Measurements from ENCODE around the gene TMED7. TPM values are rescaled to one million over a fixed set of nuclear protein-coding genes. Genes with fewer than 3 reads are reported as not detected.

Gene TMED7
- total and polyA plus RNA-seq, 2 of the 13 experiments (the other 11 are each of a cell fraction or from before 2014, with no cell fraction given), result 58.0 to 113 TPM

- intact Hi-C loops (cut with micrococcal nuclease; ENCODE audit: unreplicated experiment), result no loop called here
- TF ChIP-seq HES4 (CRISPR knock-in tag; IDR thresholded peaks at IDR 0.05; ENCODE audit: borderline replicate concordance) (no peak), CCDC6 (CRISPR knock-in tag; IDR thresholded peaks at IDR 0.05) (no peak), ZSCAN31 (CRISPR knock-in tag; IDR thresholded peaks at IDR 0.05; ENCODE audit: low read depth) (no peak), THAP7 (CRISPR knock-in tag; IDR thresholded peaks at IDR 0.05) (no peak), MYPOP (CRISPR knock-in tag; IDR thresholded peaks at IDR 0.05) (no peak), NKX3-1 (CRISPR knock-in tag; IDR thresholded peaks at IDR 0.05) (no peak), ZNF367 (CRISPR knock-in tag; IDR thresholded peaks at IDR 0.05; ENCODE audit: borderline replicate concordance) (no peak), ZNF451 (CRISPR knock-in tag; IDR thresholded peaks at IDR 0.05) (no peak), ZNF318 (CRISPR knock-in tag; IDR thresholded peaks at IDR 0.05) (no peak), ZNF33A (CRISPR knock-in tag; IDR thresholded peaks at IDR 0.05; ENCODE audit: borderline replicate concordance) (no peak)
- TF ChIP-seq, protein P1, sequence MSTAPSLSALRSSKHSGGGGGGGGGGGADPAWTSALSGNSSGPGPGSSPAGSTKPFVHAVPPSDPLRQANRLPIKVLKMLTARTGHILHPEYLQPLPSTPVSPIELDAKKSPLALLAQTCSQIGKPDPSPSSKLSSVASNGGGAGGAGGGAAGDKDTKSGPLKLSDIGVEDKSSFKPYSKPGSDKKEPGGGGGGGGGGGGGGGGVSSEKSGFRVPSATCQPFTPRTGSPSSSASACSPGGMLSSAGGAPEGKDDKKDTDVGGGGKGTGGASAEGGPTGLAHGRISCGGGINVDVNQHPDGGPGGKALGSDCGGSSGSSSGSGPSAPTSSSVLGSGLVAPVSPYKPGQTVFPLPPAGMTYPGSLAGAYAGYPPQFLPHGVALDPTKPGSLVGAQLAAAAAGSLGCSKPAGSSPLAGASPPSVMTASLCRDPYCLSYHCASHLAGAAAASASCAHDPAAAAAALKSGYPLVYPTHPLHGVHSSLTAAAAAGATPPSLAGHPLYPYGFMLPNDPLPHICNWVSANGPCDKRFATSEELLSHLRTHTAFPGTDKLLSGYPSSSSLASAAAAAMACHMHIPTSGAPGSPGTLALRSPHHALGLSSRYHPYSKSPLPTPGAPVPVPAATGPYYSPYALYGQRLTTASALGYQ (CRISPR knock-in tag; IDR thresholded peaks at IDR 0.05), result no peak
- TF ChIP-seq, protein P2, sequence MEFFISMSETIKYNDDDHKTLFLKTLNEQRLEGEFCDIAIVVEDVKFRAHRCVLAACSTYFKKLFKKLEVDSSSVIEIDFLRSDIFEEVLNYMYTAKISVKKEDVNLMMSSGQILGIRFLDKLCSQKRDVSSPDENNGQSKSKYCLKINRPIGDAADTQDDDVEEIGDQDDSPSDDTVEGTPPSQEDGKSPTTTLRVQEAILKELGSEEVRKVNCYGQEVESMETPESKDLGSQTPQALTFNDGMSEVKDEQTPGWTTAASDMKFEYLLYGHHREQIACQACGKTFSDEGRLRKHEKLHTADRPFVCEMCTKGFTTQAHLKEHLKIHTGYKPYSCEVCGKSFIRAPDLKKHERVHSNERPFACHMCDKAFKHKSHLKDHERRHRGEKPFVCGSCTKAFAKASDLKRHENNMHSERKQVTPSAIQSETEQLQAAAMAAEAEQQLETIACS (CRISPR knock-in tag; IDR thresholded peaks at IDR 0.05), result no peak
Measured at GRCh38 chr5:115607935-115608334, 17.9 kb downstream of the TMED7 start.

More at GRCh38 chr5:115607935-115608334, 17.9 kb downstream of the TMED7 start:
- in situ Hi-C loops (cut with HindIII; ENCODE audit: extremely low pct_ligation_motif_present, low pct_unique_long_range_greater_than_20kb), result no loop called here
- Histone ChIP-seq H3K79me2 (ENCODE audit: insufficient read depth, low read length) (no peaks in the 10 kb centered on the region), H3K36me3 (replicated peaks in 1 of 2; ENCODE audit: control insufficient read depth in 1 of 2, insufficient read depth in 2 of 2, low read length in 2 of 2) (0 out of 5 replicates have a peak, but pooled peaks cover 0 to 1% of the 10 kb centered on the region in 2 experiments), H3K4me2 (ENCODE audit: low read depth, low read length) (no peak overlapping the region), H3K4me3 (replicated peaks in 1 of 3; ENCODE audit: insufficient read depth in 1 of 3, low read depth in 2 of 3, low read length in 3 of 3) (no peak overlapping the region), H3K9me3 (ENCODE audit: low read length) (no peaks in the 10 kb centered on the region), H4K20me1 (ENCODE audit: insufficient read depth, low read length) (no peaks in the 10 kb centered on the region), H3K9ac (ENCODE audit: insufficient read depth, low read depth, low read length) (no peak overlapping the region), H3K4me1 (ENCODE audit: insufficient read depth, low read length) (no peaks in the 10 kb centered on the region), H2AFZ (ENCODE audit: low read length) (no peak overlapping the region), H3K27me3 (ENCODE audit: control insufficient read depth in 1 of 2, insufficient read depth in 2 of 2, low read length in 2 of 2) (no peaks in the 10 kb centered on the region), H3K27ac (ENCODE audit: extremely low read length, insufficient read depth, low read length) (no peak overlapping the region)
- FAIRE-seq (no peak), DNase-seq (ENCODE audit: low spot score) (no peak), ATAC-seq (no peak)
- ChIA-PET CTCF (ENCODE audit: low intra/inter-chr PET ratio, low total read pairs) (no interaction called here), POLR2A (no interaction called here)
- no TSS peak for BruUV-seq (replicated peaks)
- WGBS (ENCODE audit: low lambda C conversion rate), result 100% methylated on average over 2 of the region's 2 CpGs

Measured in HepG2 (cell line).